AG09309 (cell line): ENCODE measurements around the gene TP53INP2.
"Not testable (repeated sequence)": the region's sequence is repeated elsewhere in the genome, so short reads cannot be mapped to it uniquely, and the experiment has no call there.

Source experiments
- DNase-seq: peaks from one replicate; pipeline ENCODE4 v3.0.0-alpha.2; 2010; ENCODE audit warnings: low read depth
- H3K4me3 ChIP-seq: 2 replicates; pipeline ENCODE4 v1.5.1; 2011; ENCODE audit warnings: mild to moderate bottlenecking, low read depth, low read length, moderate library complexity; ENCODE audit not compliant: control insufficient read depth
- CTCF ChIP-seq: IDR thresholded peaks from 2 replicates; pipeline ENCODE4 v1.5.1; 2011; ENCODE audit warnings: mild to moderate bottlenecking, low read depth, low read length, inconsistent platforms; ENCODE audit not compliant: insufficient read depth, control insufficient read depth; ENCODE audit errors: missing control alignments

Gene TP53INP2

GRCh38 chr20:34716921-34717229 is 12.7 kb downstream of the TP53INP2 start:
- H3K4me3 ChIP-seq: no peak overlapping the region
- DNase-seq: no peak
- no peak for TF ChIP-seq CTCF

- no peak for TF ChIP-seq CTCF
- H3K4me3 ChIP-seq: no peak overlapping the region
- no peak for DNase-seq
Observed at GRCh38 chr20:34717230-34718095, 13.3 kb downstream of the TP53INP2 start.

GRCh38 chr20:34719242-34720017 is 15.3 kb downstream of the TP53INP2 start:
- H3K4me3 ChIP-seq, DNase-seq: not testable (repeated sequence)

- DNase-seq: no peak
- TF ChIP-seq CTCF: no peak
- H3K4me3 ChIP-seq: no peak overlapping the region
Observed at GRCh38 chr20:34720266-34720665, 16.1 kb downstream of the TP53INP2 start.

- DNase-seq, H3K4me3 ChIP-seq: not testable (repeated sequence)
Observed at GRCh38 chr20:34722560-34722959, 18.4 kb downstream of the TP53INP2 start.

- no peak for TF ChIP-seq CTCF
- no peak overlapping the region for H3K4me3 ChIP-seq
- DNase-seq: no peak
Observed at GRCh38 chr20:34724172-34724571, 20.0 kb downstream of the TP53INP2 start.

- no peak for DNase-seq
- no peak overlapping the region for H3K4me3 ChIP-seq
- no peak for TF ChIP-seq CTCF
Observed at GRCh38 chr20:34729416-34729815, 25.3 kb downstream of the TP53INP2 start.
